Measurements from ENCODE around the gene CSNK2B.

The CSNK2B gene

GRCh38 chr6:31651602-31652191 is 14.2 kb upstream of the CSNK2B start:
- Histone ChIP-seq H3K9me3 (ENCODE audit: control insufficient read depth, insufficient read depth, low read depth, low read length) (no peaks in the 10 kb centered on the region), H3K36me3 (ENCODE audit: control insufficient read depth in 2 of 2, insufficient read depth in 1 of 2, low read length in 2 of 2) (peaks cover 39 to 58% of the 10 kb centered on the region in 2 experiments), H3K4me1 (ENCODE audit: control insufficient read depth, insufficient read depth, low read length) (0 out of 2 replicates have a peak, but pooled peaks cover 6% of the 10 kb centered on the region), H3K27ac (ENCODE audit: extremely low read depth, low read depth, low read length) (peak overlapping the region; percentile 87), H3K4me3 (ENCODE audit: low read depth, low read length) (peak overlapping the region; percentile 85)
- ChIA-PET POLR2A (interaction anchor here (0.6 to 7.7 kb wide), 20 partner anchors 9 to 212 kb away, joined by 3 to 180 read pairs (median 8); partner anchors contain the start of genes ABHD16A, ATP6V1G2, C6orf47 and CLIC1), CTCF (interaction anchor here (0.7 to 2.4 kb wide), 9 partner anchors 9 to 154 kb away, joined by 3 to 16 read pairs (median 3); partner anchors contain the start of genes C6orf47 and GPANK1)
- TF ChIP-seq ZNF366 (tag by site-specific recombination; conservative IDR thresholded peaks at IDR 0.05): 0 out of 2 replicates have a peak, but pooled peaks have one; percentile 30
- TF ChIP-seq ZNF416 (tag by site-specific recombination; IDR thresholded peaks at IDR 0.05): no peak
- peak; percentile 85; the same call in 1 of the 2 replicates for TF ChIP-seq ZBTB20 (tag by site-specific recombination; IDR thresholded peaks at IDR 0.05)
- TF ChIP-seq ZBTB48 (tag by site-specific recombination; IDR thresholded peaks at IDR 0.05): peak; percentile 88

- Histone ChIP-seq H3K9me3 (ENCODE audit: control insufficient read depth, insufficient read depth, low read depth, low read length) (no peaks in the 10 kb centered on the region), H3K36me3 (ENCODE audit: control insufficient read depth in 2 of 2, insufficient read depth in 1 of 2, low read length in 2 of 2) (peaks cover 27 to 57% of the 10 kb centered on the region in 2 experiments; a peak in 2 of 3 replicates), H3K4me3 (ENCODE audit: low read depth, low read length) (peak overlapping the region; percentile 85), H3K27ac (ENCODE audit: extremely low read depth, low read depth, low read length) (peak overlapping the region; percentile 87), H3K4me1 (ENCODE audit: control insufficient read depth, insufficient read depth, low read length) (0 out of 2 replicates have a peak, but pooled peaks cover 6% of the 10 kb centered on the region)
- ChIA-PET POLR2A (interaction anchor here (0.5 to 7.7 kb wide), 27 partner anchors 10 to 1319 kb away, joined by 3 to 180 read pairs (median 7); partner anchors contain the start of genes ABHD16A, ATP6V1G2, C6orf47 and CLIC1), CTCF (interaction anchor here (0.5 to 2.5 kb wide), 12 partner anchors 8 to 263 kb away, joined by 3 to 16 read pairs (median 4); partner anchors contain the start of genes ATP6V1G2, C6orf47 and GPANK1)
- TF ChIP-seq ZBTB44 (tag by site-specific recombination; IDR thresholded peaks at IDR 0.05) (no peak), ZNF518A (tag by site-specific recombination; conservative IDR thresholded peaks at IDR 0.05; ENCODE audit: low read depth) (0 out of 2 replicates have a peak, but pooled peaks have one; percentile 59), MYNN (tag by site-specific recombination; IDR thresholded peaks at IDR 0.05; ENCODE audit: borderline replicate concordance) (no peak), ZBTB1 (tag by site-specific recombination; IDR thresholded peaks at IDR 0.05) (no peak), ZBTB21 (tag by site-specific recombination; IDR thresholded peaks at IDR 0.05) (no peak), ZNF580 (tag by site-specific recombination; IDR thresholded peaks at IDR 0.05) (no peak), AEBP2 (tag by site-specific recombination; IDR thresholded peaks at IDR 0.05; ENCODE audit: borderline replicate concordance) (no peak), REPIN1 (tag by site-specific recombination; IDR thresholded peaks at IDR 0.05; ENCODE audit: low read depth) (no peak), KLF8 (tag by site-specific recombination; IDR thresholded peaks at IDR 0.05) (peak; percentile 78; the same call in 1 of the 2 replicates), ZNF555 (tag by site-specific recombination; conservative IDR thresholded peaks at IDR 0.05) (no peak), ZIC2 (tag by site-specific recombination; IDR thresholded peaks at IDR 0.05) (no peak), ZNF473 (tag by site-specific recombination; IDR thresholded peaks at IDR 0.05) (no peak), EGR2 (tag by site-specific recombination; IDR thresholded peaks at IDR 0.05; ENCODE audit: low read depth) (peak; percentile 98), ZNF658 (tag by site-specific recombination; IDR thresholded peaks at IDR 0.05) (no peak), ZFP3 (tag by site-specific recombination; IDR thresholded peaks at IDR 0.05; ENCODE audit: low read depth) (no peak), ZNF404 (tag by site-specific recombination; IDR thresholded peaks at IDR 0.05) (no peak), SP7 (tag by site-specific recombination; IDR thresholded peaks at IDR 0.05) (peak; percentile 33; the same call in 1 of the 2 replicates), ZNF426 (tag by site-specific recombination; IDR thresholded peaks at IDR 0.05) (no peak), ZNF548 (tag by site-specific recombination; IDR thresholded peaks at IDR 0.05) (no peak), BCL11B (tag by site-specific recombination; IDR thresholded peaks at IDR 0.05; ENCODE audit: low read depth) (peak; percentile 6; the same call in 1 of the 2 replicates)
Measured at GRCh38 chr6:31652925-31653724, 12.8 kb upstream of the CSNK2B start.
